ENCODE data around the gene PIF1.

- TF ChIP-seq CTCF (conservative IDR thresholded peaks at IDR 0.05; ENCODE audit: low read depth, low read length) (no peak), EZH2 (IDR thresholded peaks at IDR 0.05; ENCODE audit: low read length, unreplicated experiment) (no peak), EZH2phosphoT487 (IDR thresholded peaks at IDR 0.05; ENCODE audit: borderline replicate concordance, low read length) (no peak)
Observed at GRCh38 chr15:64806509-64806908, 18.9 kb downstream of the PIF1 start.
